Activated CD4-positive, CD25-positive, alpha-beta regulatory T cell treated with anti-CD3 and anti-CD28 coated beads, Interleukin-2, amount 50 U/mL, for 24 hours (primary cell): ENCODE results near the gene PLCH1.
A peak's percentile ranks its signal among the peaks of the same experiment; 100 is the strongest.

Source experiments
- ATAC-seq, 2 donors: fragments of 150-1000 bp; cut with Tn5 transposase; one replicate each; pipeline ENCODE4 v1.10.0; 2021; ENCODE audit warnings: mild to moderate bottlenecking in 1 of 2, moderate library complexity in 1 of 2

Gene PLCH1

GRCh38 chr3:155744626-155745324 lies at the start of gene PLCH1:
TSS of gene PLCH1 (minus strand) at chr3:155745071. CDS start at chr3:155704224, 40,847 bp downstream.
- ATAC-seq: peak; percentile 55 to 58

GRCh38 chr3:155792532-155792931 lies 47.7 kb upstream of the PLCH1 start:
- no peak for ATAC-seq

- no peak for ATAC-seq
Measured at GRCh38 chr3:155791190-155791589, 46.3 kb upstream of the PLCH1 start.

GRCh38 chr3:155790272-155790925 lies 45.5 kb upstream of the PLCH1 start:
- no peak for ATAC-seq

GRCh38 chr3:155785662-155786295 lies 40.9 kb upstream of the PLCH1 start:
- no peak for ATAC-seq

GRCh38 chr3:155782390-155782953 lies 37.6 kb upstream of the PLCH1 start:
- ATAC-seq: no peak

- ATAC-seq: no peak
Measured at GRCh38 chr3:155780291-155780690, 35.4 kb upstream of the PLCH1 start.

- ATAC-seq: no peak
Measured at GRCh38 chr3:155778462-155778861, 33.6 kb upstream of the PLCH1 start.

GRCh38 chr3:155772801-155773200 lies 27.9 kb upstream of the PLCH1 start:
- ATAC-seq: no peak

GRCh38 chr3:155771126-155771525 lies 26.3 kb upstream of the PLCH1 start:
- ATAC-seq: no peak

- peak in 1 of 2 donors; percentile 43 for ATAC-seq
Measured at GRCh38 chr3:155766206-155766605, 21.3 kb upstream of the PLCH1 start.

GRCh38 chr3:155763870-155764463 lies 19.1 kb upstream of the PLCH1 start:
- no peak for ATAC-seq

GRCh38 chr3:155760653-155761052 lies 15.8 kb upstream of the PLCH1 start:
- no peak for ATAC-seq

GRCh38 chr3:155757577-155757976 lies 12.7 kb upstream of the PLCH1 start:
- ATAC-seq: no peak

GRCh38 chr3:155753038-155753639 lies 8.3 kb upstream of the PLCH1 start:
- ATAC-seq: no peak

- no peak for ATAC-seq
Measured at GRCh38 chr3:155748611-155749365, 3.9 kb upstream of the PLCH1 start.

GRCh38 chr3:155747946-155748290 lies 3.0 kb upstream of the PLCH1 start:
- ATAC-seq: no peak

- ATAC-seq: no peak
Measured at GRCh38 chr3:155747286-155747945, 2.5 kb upstream of the PLCH1 start.

- ATAC-seq: no peak
Measured at GRCh38 chr3:155746703-155747102, 1.8 kb upstream of the PLCH1 start.

- no peak for ATAC-seq
Measured at GRCh38 chr3:155745795-155746550, 1.1 kb upstream of the PLCH1 start.
